Parathyroid adenoma (tissue), 2 donors: ENCODE data around the gene ACYP2.

Experiments
- H2AFZ ChIP-seq: fragments of 300-600 bp; sonication (generic); one replicate; pipeline ENCODE4 v1.7.0; 2017; ENCODE audit warnings: antibody characterized with exemption, mild to moderate bottlenecking
- H3K27ac ChIP-seq: fragments of 300-600 bp; sonication (generic); one replicate; pipeline ENCODE4 v1.7.0; 2017
- H3K27me3 ChIP-seq: fragments of 300-600 bp; sonication (generic); one replicate; pipeline ENCODE4 v1.7.0; 2017; ENCODE audit warnings: low read length; ENCODE audit not compliant: control insufficient read depth, insufficient read depth
- H3K36me3 ChIP-seq: fragments of 300-600 bp; sonication (generic); one replicate; pipeline ENCODE4 v1.7.0; 2017; ENCODE audit warnings: low read length; ENCODE audit not compliant: control insufficient read depth, insufficient read depth
- H3K4me1 ChIP-seq: fragments of 300-600 bp; sonication (generic); one replicate; pipeline ENCODE4 v1.7.0; 2017; ENCODE audit warnings: control low read depth
- H3K4me2 ChIP-seq: fragments of 300-600 bp; sonication (generic); one replicate; pipeline ENCODE4 v1.7.0; 2017; ENCODE audit warnings: low read length
- H3K4me3 ChIP-seq: fragments of 300-600 bp; sonication (generic); one replicate; pipeline ENCODE4 v1.7.0; 2017; ENCODE audit warnings: low read depth, low read length
- H3K79me2 ChIP-seq: fragments of 300-600 bp; sonication (generic); one replicate; pipeline ENCODE4 v1.7.0; 2017; ENCODE audit warnings: control low read depth
- H3K9ac ChIP-seq: fragments of 300-600 bp; sonication (generic); one replicate; pipeline ENCODE4 v1.7.0; 2017; ENCODE audit warnings: mild to moderate bottlenecking
- H3K9me3 ChIP-seq: fragments of 300-600 bp; sonication (generic); one replicate; pipeline ENCODE4 v1.7.0; 2017; ENCODE audit warnings: low read length; ENCODE audit not compliant: control insufficient read depth
- TF ChIP-seq, protein P1 (sequence below): fragments of 300-600 bp; sonication (generic); IDR thresholded peaks from one replicate; pipeline ENCODE4 v1.7.0; 2017; ENCODE audit warnings: antibody characterized with exemption, mild to moderate bottlenecking
- donor health status: primary hyperparathyroidism.

ACYP2 gene

DNA sequence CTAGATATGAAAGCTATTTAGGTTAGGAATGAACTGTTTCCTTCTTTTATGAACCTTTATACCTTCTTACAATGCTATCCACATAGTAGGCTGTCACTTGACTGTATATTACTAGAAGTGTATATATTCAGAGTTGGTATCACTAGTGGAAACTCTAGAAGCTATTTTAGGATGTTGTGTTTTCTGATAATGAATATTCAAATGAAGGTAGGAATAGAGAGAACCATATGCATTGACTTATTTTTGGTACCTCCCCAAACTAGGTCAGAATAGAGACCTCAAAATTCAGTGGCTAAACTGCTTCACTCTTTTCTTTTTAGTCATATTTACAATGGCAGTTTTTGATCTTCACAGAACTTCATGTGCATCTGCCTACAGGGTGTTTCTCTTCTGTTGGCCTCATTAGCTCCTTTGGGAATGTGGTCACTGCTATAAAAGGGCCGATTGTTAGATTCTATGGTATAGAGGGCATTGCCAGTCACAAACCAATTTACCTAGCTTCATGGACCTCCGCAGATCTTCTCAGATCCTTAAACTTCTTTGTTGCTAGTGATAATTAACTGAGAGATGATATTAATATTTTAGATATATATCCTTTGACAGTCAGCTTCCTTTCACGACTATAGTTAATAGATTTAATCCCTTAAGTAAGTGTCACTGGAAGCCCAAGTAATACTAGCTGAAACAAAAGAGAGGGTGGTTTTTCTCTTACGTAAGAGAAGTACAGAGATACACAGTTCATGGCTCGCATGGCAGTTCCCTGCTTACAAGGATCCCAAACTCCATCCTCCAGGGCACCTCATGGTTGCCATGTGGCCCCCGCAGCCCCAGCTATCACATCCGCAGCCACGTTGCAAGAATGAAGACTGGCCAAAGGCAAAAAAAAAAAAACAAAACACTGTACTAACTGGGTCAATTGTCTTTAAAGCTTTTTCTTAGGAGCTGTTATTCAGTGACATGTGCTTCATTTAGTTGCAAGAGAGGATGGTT lies 79.6 kb downstream of the ACYP2 start:
- TF ChIP-seq, protein P1, sequence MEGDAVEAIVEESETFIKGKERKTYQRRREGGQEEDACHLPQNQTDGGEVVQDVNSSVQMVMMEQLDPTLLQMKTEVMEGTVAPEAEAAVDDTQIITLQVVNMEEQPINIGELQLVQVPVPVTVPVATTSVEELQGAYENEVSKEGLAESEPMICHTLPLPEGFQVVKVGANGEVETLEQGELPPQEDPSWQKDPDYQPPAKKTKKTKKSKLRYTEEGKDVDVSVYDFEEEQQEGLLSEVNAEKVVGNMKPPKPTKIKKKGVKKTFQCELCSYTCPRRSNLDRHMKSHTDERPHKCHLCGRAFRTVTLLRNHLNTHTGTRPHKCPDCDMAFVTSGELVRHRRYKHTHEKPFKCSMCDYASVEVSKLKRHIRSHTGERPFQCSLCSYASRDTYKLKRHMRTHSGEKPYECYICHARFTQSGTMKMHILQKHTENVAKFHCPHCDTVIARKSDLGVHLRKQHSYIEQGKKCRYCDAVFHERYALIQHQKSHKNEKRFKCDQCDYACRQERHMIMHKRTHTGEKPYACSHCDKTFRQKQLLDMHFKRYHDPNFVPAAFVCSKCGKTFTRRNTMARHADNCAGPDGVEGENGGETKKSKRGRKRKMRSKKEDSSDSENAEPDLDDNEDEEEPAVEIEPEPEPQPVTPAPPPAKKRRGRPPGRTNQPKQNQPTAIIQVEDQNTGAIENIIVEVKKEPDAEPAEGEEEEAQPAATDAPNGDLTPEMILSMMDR: no peak
- Histone ChIP-seq H3K27ac (no peak overlapping the region), H3K4me3 (no peak overlapping the region), H3K79me2 (no peaks in the 10 kb centered on the region), H3K9me3 (no peaks in the 10 kb centered on the region), H3K4me1 (no peaks in the 10 kb centered on the region), H3K27me3 (no peaks in the 10 kb centered on the region), H3K9ac (no peak overlapping the region), H3K36me3 (no peaks in the 10 kb centered on the region), H3K4me2 (no peak overlapping the region), H2AFZ (no peak overlapping the region)

GRCh38 chr2:54196646-54197045 lies 81.2 kb downstream of the ACYP2 start:
- Histone ChIP-seq H2AFZ (no peak overlapping the region), H3K4me3 (no peak overlapping the region), H3K4me1 (no peaks in the 10 kb centered on the region), H3K9me3 (no peaks in the 10 kb centered on the region), H3K79me2 (no peaks in the 10 kb centered on the region), H3K9ac (no peak overlapping the region), H3K4me2 (no peak overlapping the region), H3K36me3 (no peaks in the 10 kb centered on the region), H3K27me3 (no peaks in the 10 kb centered on the region), H3K27ac (no peak overlapping the region)
- TF ChIP-seq, protein P1: no peak

DNA sequence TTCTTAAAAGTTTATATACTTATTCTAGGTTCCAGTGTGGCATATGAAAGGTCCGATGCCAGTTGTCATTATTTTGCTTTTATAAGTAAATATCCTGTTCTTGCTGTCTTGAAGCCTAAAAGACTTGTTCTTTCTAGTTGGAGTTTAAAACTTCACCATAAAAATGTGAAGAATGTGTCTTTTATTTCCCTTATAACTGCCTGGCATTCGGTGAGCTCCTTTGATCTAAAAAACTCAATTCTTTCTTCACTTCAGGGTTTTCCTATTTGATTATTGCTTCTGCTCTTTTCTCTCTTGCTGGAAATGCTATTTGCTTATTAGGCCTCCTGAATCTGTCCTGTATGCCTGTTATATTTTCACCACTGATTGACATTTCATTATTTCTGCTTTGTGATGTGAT lies 89.1 kb downstream of the ACYP2 start:
- Histone ChIP-seq H3K36me3 (no peaks in the 10 kb centered on the region), H2AFZ (no peak overlapping the region), H3K27me3 (no peaks in the 10 kb centered on the region), H3K4me3 (no peak overlapping the region), H3K9me3 (no peaks in the 10 kb centered on the region), H3K4me1 (peaks cover 10% of the 10 kb centered on the region), H3K79me2 (no peaks in the 10 kb centered on the region), H3K9ac (no peak overlapping the region), H3K4me2 (no peak overlapping the region), H3K27ac (no peak overlapping the region)
- TF ChIP-seq, protein P1: no peak

DNA sequence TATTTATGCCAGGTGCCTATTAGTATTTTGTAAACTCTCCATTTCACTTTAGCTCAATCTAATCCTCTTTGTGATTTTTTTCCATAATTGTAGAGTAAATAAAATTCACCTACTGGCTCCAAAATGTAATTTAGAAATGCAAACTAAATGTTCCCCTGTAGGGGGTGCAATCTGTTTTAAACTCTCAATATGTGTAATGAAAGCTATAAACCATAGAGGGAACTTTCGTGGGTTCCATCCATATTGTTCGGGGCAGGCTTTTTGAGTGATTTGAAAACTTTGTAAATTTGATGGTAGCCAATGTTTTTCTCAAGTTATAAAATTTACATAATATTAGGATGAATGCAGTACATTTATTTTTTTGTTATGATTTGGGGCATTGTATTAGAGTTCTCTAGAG lies 91.2 kb downstream of the ACYP2 start:
- Histone ChIP-seq H3K27ac (no peak overlapping the region), H3K36me3 (no peaks in the 10 kb centered on the region), H3K4me3 (no peak overlapping the region), H3K79me2 (no peaks in the 10 kb centered on the region), H3K9ac (no peak overlapping the region), H2AFZ (peak overlapping the region; percentile 44), H3K9me3 (no peaks in the 10 kb centered on the region), H3K4me2 (no peak overlapping the region), H3K4me1 (peaks cover 10% of the 10 kb centered on the region), H3K27me3 (no peaks in the 10 kb centered on the region)
- TF ChIP-seq, protein P1: peak; percentile 62
